ENCODE results near the gene CPA1. TPM values are rescaled to one million over a fixed set of nuclear protein-coding genes. Genes with fewer than 3 reads are reported as not detected.

Gene CPA1
- total and polyA plus RNA-seq, 2 of the 13 experiments (the other 11 are each of a cell fraction or from before 2014, with no cell fraction given) = 0.20 to 0.58 TPM

- DNase-seq (ENCODE audit: low spot score) = no peak
- Histone ChIP-seq H3K4me1 (ENCODE audit: insufficient read depth, low read length) (peaks cover 15% of the 10 kb centered on the region), H4K20me1 (ENCODE audit: insufficient read depth, low read length) (no peaks in the 10 kb centered on the region), H3K9me3 (ENCODE audit: low read length) (no peaks in the 10 kb centered on the region), H3K4me3 (replicated peaks in 1 of 3; ENCODE audit: insufficient read depth in 1 of 3, low read depth in 2 of 3, low read length in 3 of 3) (no peak overlapping the region), H3K36me3 (replicated peaks in 1 of 2; ENCODE audit: control insufficient read depth in 1 of 2, insufficient read depth in 2 of 2, low read length in 2 of 2) (no peaks in the 10 kb centered on the region), H3K79me2 (ENCODE audit: insufficient read depth, low read length) (no peaks in the 10 kb centered on the region), H3K27me3 (ENCODE audit: control insufficient read depth in 1 of 2, insufficient read depth in 2 of 2, low read length in 2 of 2) (peaks cover 4 to 7% of the 10 kb centered on the region in 2 experiments; a peak in 2 of 5 replicates), H2AFZ (ENCODE audit: low read length) (no peak overlapping the region), H3K4me2 (ENCODE audit: low read depth, low read length) (peak overlapping the region; percentile 29; the same call in 1 of the 2 replicates), H3K9ac (ENCODE audit: insufficient read depth, low read depth, low read length) (no peak overlapping the region), H3K27ac (ENCODE audit: extremely low read length, insufficient read depth, low read length) (no peak overlapping the region)
- WGBS (ENCODE audit: low lambda C conversion rate) = 30% methylated on average over 3 of the region's 3 CpGs
- ChIA-PET CTCF (ENCODE audit: low intra/inter-chr PET ratio, low total read pairs) (no interaction called here), POLR2A (no interaction called here)
- BruUV-seq (replicated peaks) = no TSS peak
- TF ChIP-seq NFKBIZ (CRISPR knock-in tag; IDR thresholded peaks at IDR 0.05) (no peak), ZNF800 (CRISPR knock-in tag; IDR thresholded peaks at IDR 0.05) (no peak), KLF9 (CRISPR knock-in tag; IDR thresholded peaks at IDR 0.05; ENCODE audit: low read depth) (no peak), BCL3 (CRISPR knock-in tag; IDR thresholded peaks at IDR 0.05) (no peak), JUNB (CRISPR knock-in tag; IDR thresholded peaks at IDR 0.05; ENCODE audit: borderline replicate concordance) (no peak), ZNF609 (CRISPR knock-in tag; IDR thresholded peaks at IDR 0.05; ENCODE audit: borderline replicate concordance) (no peak), SNAPC4 (CRISPR knock-in tag; IDR thresholded peaks at IDR 0.05) (no peak)
- in situ Hi-C loops (cut with HindIII; ENCODE audit: extremely low pct_ligation_motif_present, low pct_unique_long_range_greater_than_20kb) = no loop called here
- ATAC-seq = no peak
- intact Hi-C loops (cut with micrococcal nuclease; ENCODE audit: unreplicated experiment) = no loop called here
- no peak for FAIRE-seq
Measured at GRCh38 chr7:130387306-130387627, 7.0 kb downstream of the CPA1 start.
